Ovary (tissue), 9 donors: ENCODE results near the gene XXYLT1. TPM values are rescaled to one million over a fixed set of nuclear protein-coding genes. Genes with fewer than 3 reads are reported as not detected.

Experiments
- DNase-seq, 5 donors: peaks; one replicate each; pipeline ENCODE4 v3.0.0-alpha.2; 2019 to 2020
- H3K27ac ChIP-seq, 2 donors: fragments of 200-600 bp; one replicate each; pipeline versions ENCODE4 v1.5.1 to v1.8.0; 2019 to 2022
- H3K27me3 ChIP-seq: fragments of 200-600 bp; one replicate; pipeline ENCODE4 v1.8.0; 2022
- H3K36me3 ChIP-seq: fragments of 200-600 bp; sonication (generic); one replicate; pipeline ENCODE4 v1.5.1; 2019
- H3K4me1 ChIP-seq: one replicate; pipeline ENCODE4 v1.8.1; 2013; ENCODE audit warnings: mild to moderate bottlenecking, moderate library complexity; ENCODE audit not compliant: insufficient read depth
- H3K4me3 ChIP-seq: fragments of 200-600 bp; sonication (generic); one replicate; pipeline ENCODE4 v1.5.1; 2017
- H3K9me3 ChIP-seq, 2 donors: fragments of 200-600 bp in 1 of 2; sonication (generic) in 1 of 2; one replicate each; pipeline versions ENCODE4 v1.5.1 to v1.8.1; 2013 to 2019; ENCODE audit warnings: mild to moderate bottlenecking in 1 of 2, moderate library complexity in 1 of 2
- CTCF ChIP-seq, 3 donors: fragments of 450-650 bp in 2 of 3; fragments of 200-600 bp in 1 of 3; IDR thresholded peaks; one replicate each; pipeline versions ENCODE4 v1.5.1 to v1.8.0; 2016 to 2022; ENCODE audit warnings: antibody characterized with exemption in 3 of 3, mild to moderate bottlenecking in 1 of 3
- EP300 ChIP-seq: sonication (generic); formaldehyde crosslinking; IDR thresholded peaks from one replicate; pipeline ENCODE4 v1.6.1; 2017; ENCODE audit warnings: antibody characterized with exemption
- POLR2A ChIP-seq: fragments of 450-650 bp; IDR thresholded peaks from one replicate; pipeline ENCODE4 v1.6.1; 2017; ENCODE audit warnings: antibody characterized with exemption, mild to moderate bottlenecking, moderate library complexity
- WGBS, 3 donors: extraction: QIAGEN DNeasy Blood & Tissue Kit in 1 of 3; methylation state at CpG; one replicate each; pipeline versions ENCODE4 v1.1.5 to v1.1.7; 2013 to 2017; 5-methylcytosine and 5-hydroxymethylcytosine counted together
- intact Hi-C, 4 donors: fragments of 100-400 bp; cut with DNase I; formaldehyde crosslinking; loops; one replicate each; pipeline versions ENCODE4 v1.11.0 to v1.15.1; 2022 to 2023
- polyA plus RNA-seq, 2 donors: library from polyadenylated mRNA; stranded (reverse); fragments of 200-250 nt in 1 of 2; fragments of 350-450 nt in 1 of 2; fragmentation: Illumina TruSeq in 1 of 2; extraction: RNeasy Lipid Tissue Mini Kit (QIAGEN cat#74804) in 1 of 2; gene quantifications; one replicate each; pipeline ENCODE4 v1.2.3, GENCODE V29; 2013 to 2014
- total RNA-seq, 7 donors: library from RNA; depleted of rRNA in 2 of 7; stranded (reverse); fragments of >200 nt in 2 of 7; fragmentation: NEBNext Ultra II Directional in 3 of 7; extraction: Animal tissue kit (Norgen Biotek cat#: 25700) in 3 of 7; gene quantifications; one replicate each; pipeline versions ENCODE4 v1.1.0 to v1.2.4, GENCODE V29; 2016 to 2023
- donor health status: DM: no; HTN: no; CAD: no; lungs with moderate emphysema.
- donor health status: DM: no; HTN: no; CAD: no.
- donor health status: Bipolar disorder and iron deficiency.
- donor health status: DM: yes; HTN: yes; CAD: no.
- donor health status: DM: no; HTN: no; CAD: no.
- donor health status: DM: yes; HTN: yes; CAD: no.

Gene XXYLT1
- total and polyA plus RNA-seq, 9 donors, result 5.6 to 13.6 (median 10.2) TPM

DNA sequence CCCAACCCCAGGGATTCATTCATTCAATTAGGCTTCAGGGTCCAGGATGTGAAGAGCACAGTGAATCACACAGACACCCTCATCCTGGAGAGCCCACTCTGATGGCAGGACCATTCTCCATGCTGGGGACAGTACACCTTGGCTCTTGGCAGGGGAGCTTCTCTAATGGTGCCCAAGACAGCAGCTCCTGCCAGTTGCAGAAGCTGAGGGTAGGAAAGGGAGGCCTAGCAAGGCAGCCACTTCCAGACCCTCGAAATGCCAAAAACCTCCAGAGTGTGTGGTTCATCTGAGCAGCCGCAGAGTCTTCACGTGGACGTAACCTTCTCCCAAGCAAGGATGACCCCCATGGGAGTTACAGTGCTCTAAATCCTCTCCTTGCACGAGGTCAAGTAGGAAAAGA, 186.2 kb downstream of the XXYLT1 start:
- intact Hi-C loops, result no loop called here
- H3K36me3 ChIP-seq, result no peaks in the 10 kb centered on the region
- TF ChIP-seq POLR2A, result no peak
- H3K4me3 ChIP-seq, result no peak overlapping the region
- H3K27ac ChIP-seq, result no peak overlapping the region
- H3K27me3 ChIP-seq, result no peaks in the 10 kb centered on the region
- no peak for DNase-seq
- no peaks in the 10 kb centered on the region for H3K9me3 ChIP-seq
- no peaks in the 10 kb centered on the region for H3K4me1 ChIP-seq
- 85 to 90% (median 85%) methylated on average over 5 of the region's 5 CpGs for WGBS, 3 donors

- no peaks in the 10 kb centered on the region for H3K36me3 ChIP-seq
- 88 to 96% (median 93%) methylated on average over 15 of the region's 15 CpGs for WGBS, 3 donors
- no peaks in the 10 kb centered on the region for H3K4me1 ChIP-seq
- H3K9me3 ChIP-seq, result no peaks in the 10 kb centered on the region
- no peaks in the 10 kb centered on the region for H3K27me3 ChIP-seq
- H3K4me3 ChIP-seq, result no peak overlapping the region
- no peak for DNase-seq
- no peak for TF ChIP-seq EP300
- no peak for TF ChIP-seq POLR2A
- no peak for TF ChIP-seq CTCF (IDR thresholded peaks at IDR 0.05)
- intact Hi-C loops, result no loop called here
- H3K27ac ChIP-seq, result no peak overlapping the region
Observed at GRCh38 chr3:195083659-195084058, 187.3 kb downstream of the XXYLT1 start.

DNA sequence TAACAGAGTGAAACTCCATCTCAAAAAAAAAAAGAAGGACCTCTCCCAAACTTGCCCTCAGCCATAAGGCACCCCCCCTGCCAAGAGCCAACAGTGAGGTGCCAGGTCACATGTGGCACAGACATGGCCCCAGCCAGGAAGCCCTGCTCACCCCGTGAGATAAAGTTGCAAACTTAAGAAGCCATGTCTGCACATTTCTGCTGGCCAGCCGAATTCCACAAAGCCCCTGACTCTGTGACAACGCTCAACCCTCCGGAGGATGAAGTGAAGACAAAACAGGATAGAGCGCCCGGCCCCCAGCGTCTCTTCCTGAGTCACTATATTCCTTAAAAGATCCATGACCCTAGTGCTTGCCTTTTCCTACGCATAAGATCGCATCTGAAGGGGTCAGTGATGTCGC, 188.1 kb downstream of the XXYLT1 start:
- TF ChIP-seq CTCF (IDR thresholded peaks at IDR 0.05), result no peak
- no peak for TF ChIP-seq EP300
- TF ChIP-seq POLR2A, result no peak
- Histone ChIP-seq H3K36me3 (no peaks in the 10 kb centered on the region), H3K4me1 (no peaks in the 10 kb centered on the region), H3K27ac (no peak overlapping the region), H3K4me3 (no peak overlapping the region), H3K27me3 (no peaks in the 10 kb centered on the region), H3K9me3 (no peaks in the 10 kb centered on the region)
- DNase-seq, result no peak
- intact Hi-C loops, result no loop called here
- 88 to 91% (median 89%) methylated on average over 10 of the region's 10 CpGs for WGBS, 3 donors

- Histone ChIP-seq H3K4me3 (no peak overlapping the region), H3K4me1 (no peaks in the 10 kb centered on the region), H3K27me3 (no peaks in the 10 kb centered on the region), H3K36me3 (no peaks in the 10 kb centered on the region), H3K27ac (no peak overlapping the region), H3K9me3 (no peaks in the 10 kb centered on the region)
- intact Hi-C loops, result no loop called here
- WGBS, 3 donors, result 66 to 72% (median 71%) methylated on average over 12 of the region's 12 CpGs
- no peak for DNase-seq
- TF ChIP-seq EP300 (no peak), POLR2A (no peak), CTCF (IDR thresholded peaks at IDR 0.05) (no peak)
Observed at GRCh38 chr3:195081242-195081963, 189.6 kb downstream of the XXYLT1 start.

- Histone ChIP-seq H3K27me3 (no peaks in the 10 kb centered on the region), H3K36me3 (no peaks in the 10 kb centered on the region), H3K4me3 (no peak overlapping the region), H3K9me3 (no peaks in the 10 kb centered on the region), H3K4me1 (peaks cover 3% of the 10 kb centered on the region), H3K27ac (no peak overlapping the region)
- DNase-seq, result no peak
- TF ChIP-seq POLR2A (no peak), CTCF (IDR thresholded peaks at IDR 0.05) (no peak), EP300 (no peak)
- intact Hi-C loops, result no loop called here
- WGBS, 3 donors, result 77 to 84% (median 83%) methylated on average over 16 of the region's 16 CpGs
Observed at GRCh38 chr3:195080571-195081151, 190.3 kb downstream of the XXYLT1 start.
